IMR-90 (cell line): ENCODE results near the gene ATG4A. TPM values are rescaled to one million over a fixed set of nuclear protein-coding genes. Genes with fewer than 3 reads are reported as not detected.

Experiments
- ATAC-seq: fragments of 200-7000 bp; cut with Tn5 transposase; 2 replicates; pipeline ENCODE4 v1.9.1; 2020; ENCODE audit warnings: low read depth, mild to moderate bottlenecking, moderate library complexity
- BruUV-seq: library from RNA; stranded (reverse); fragments of 400-500 nt; replicated peaks from 2 replicates; lab custom pipeline; 2021; lab: Mats Ljungman, UMichigan
- CTCF ChIA-PET: fragments of 300-600 bp; formaldehyde crosslinking; extraction: SDS; loops from one replicate; lab custom pipeline; 2021; ENCODE audit warnings: antibody characterized with exemption; lab: Yijun Ruan, JAX
- POLR2A ChIA-PET: fragments of 300-600 bp; sonication (Branson Sonifier 250); formaldehyde crosslinking; loops from one replicate; lab custom pipeline; 2022; ENCODE audit warnings: antibody characterized with exemption; ENCODE audit not compliant: unreplicated experiment; lab: Charles Lee
- DNase-seq: peaks from one replicate; pipeline ENCODE4 v3.0.0; 2013
- H2AFZ ChIP-seq: replicated peaks from 2 replicates; pipeline ENCODE3; 2013; ENCODE audit warnings: low read length, mild to moderate bottlenecking; ENCODE audit not compliant: poor library complexity
- H2AK5ac ChIP-seq: 2 replicates; pipeline ENCODE4 v1.6.1; 2013; ENCODE audit warnings: low read depth, low read length, inconsistent platforms
- H2AK9ac ChIP-seq: replicated peaks from 2 replicates; pipeline ENCODE3; 2013; ENCODE audit warnings: mild to moderate bottlenecking, low read depth, low read length, moderate library complexity; ENCODE audit not compliant: poor library complexity
- H2BK120ac ChIP-seq: 2 replicates; pipeline ENCODE4 v1.6.1; 2013; ENCODE audit warnings: low read depth, low read length, inconsistent platforms
- H2BK15ac ChIP-seq: 3 replicates; pipeline ENCODE4 v1.6.1; 2013; ENCODE audit warnings: low read depth, low read length, inconsistent platforms
- H2BK20ac ChIP-seq: 2 replicates; pipeline ENCODE4 v1.6.1; 2013; ENCODE audit warnings: low read depth, mild to moderate bottlenecking, inconsistent platforms, low read length, moderate library complexity
- H2BK5ac ChIP-seq: 2 replicates; pipeline ENCODE4 v1.6.1; 2013; ENCODE audit warnings: mild to moderate bottlenecking, low read depth, low read length, inconsistent platforms; ENCODE audit not compliant: poor library complexity, severe bottlenecking
- H3K14ac ChIP-seq: replicated peaks from 2 replicates; pipeline ENCODE4 v1.6.1; 2013; ENCODE audit warnings: low read depth, low read length, inconsistent platforms
- H3K18ac ChIP-seq: 2 replicates; pipeline ENCODE4 v1.6.1; 2013; ENCODE audit warnings: low read depth, low read length, control low read depth
- H3K23ac ChIP-seq: 2 replicates; pipeline ENCODE4 v1.6.1; 2013; ENCODE audit warnings: low read depth, low read length, inconsistent platforms
- H3K27ac ChIP-seq: 2 replicates; pipeline ENCODE4 v1.5.1; 2013; ENCODE audit warnings: mild to moderate bottlenecking, control low read depth, low read length; ENCODE audit not compliant: insufficient read depth
- H3K27me3 ChIP-seq: 2 replicates; pipeline ENCODE4 v1.6.1; 2013; ENCODE audit warnings: low read length; ENCODE audit not compliant: control insufficient read depth, insufficient read depth
- H3K36me3 ChIP-seq: 2 replicates; pipeline ENCODE4 v1.6.1; 2013; ENCODE audit warnings: low read length, mixed read lengths; ENCODE audit not compliant: control insufficient read depth, insufficient read depth
- H3K4ac ChIP-seq: 2 replicates; pipeline ENCODE4 v1.6.1; 2013; ENCODE audit warnings: low read depth, low read length, inconsistent platforms
- H3K4me1 ChIP-seq: 2 replicates; pipeline ENCODE4 v1.6.1; 2013; ENCODE audit warnings: low read length, mixed read lengths; ENCODE audit not compliant: control insufficient read depth, insufficient read depth
- H3K4me2 ChIP-seq: 2 replicates; pipeline ENCODE4 v1.6.1; 2013; ENCODE audit warnings: low read depth, mild to moderate bottlenecking, control low read depth, low read length, moderate library complexity
- H3K4me3 ChIP-seq: 2 replicates; pipeline ENCODE4 v1.5.1; 2013; ENCODE audit warnings: low read depth, mild to moderate bottlenecking, control low read depth, low read length, moderate library complexity; ENCODE audit not compliant: insufficient read depth
- H3K56ac ChIP-seq: 2 replicates; pipeline ENCODE4 v1.6.1; 2013; ENCODE audit warnings: low read length, inconsistent platforms; ENCODE audit not compliant: insufficient read depth; ENCODE audit errors: extremely low read depth
- H3K79me1 ChIP-seq, 2 experiments: 2 replicates each; pipeline ENCODE4 v1.6.1; 2013; ENCODE audit warnings: low read length in 2 of 2, inconsistent platforms in 1 of 2, low read depth in 1 of 2
- H3K9ac ChIP-seq: 2 replicates; pipeline ENCODE4 v1.6.1; 2013; ENCODE audit warnings: low read depth, low read length, control low read depth
- H3K9me1 ChIP-seq: 2 replicates; pipeline ENCODE4 v1.6.1; 2013; ENCODE audit warnings: low read length, inconsistent platforms; ENCODE audit not compliant: insufficient read depth
- H3K9me3 ChIP-seq: 2 replicates; pipeline ENCODE4 v1.6.1; 2013; ENCODE audit warnings: low read length; ENCODE audit not compliant: control insufficient read depth, insufficient read depth
- H4K20me1 ChIP-seq: 2 replicates; pipeline ENCODE4 v1.6.1; 2013; ENCODE audit warnings: low read length, inconsistent platforms; ENCODE audit not compliant: insufficient read depth
- H4K5ac ChIP-seq: 2 replicates; pipeline ENCODE4 v1.6.1; 2013; ENCODE audit warnings: mild to moderate bottlenecking, low read depth, low read length, control low read depth
- H4K8ac ChIP-seq, 2 experiments: 2 replicates each; pipeline ENCODE4 v1.6.1; 2013; ENCODE audit warnings: low read depth in 2 of 2, low read length in 2 of 2, control low read depth in 1 of 2, inconsistent platforms in 1 of 2
- H4K91ac ChIP-seq: 2 replicates; pipeline ENCODE4 v1.6.1; 2013; ENCODE audit warnings: low read depth, low read length, inconsistent platforms; ENCODE audit not compliant: insufficient read depth
- CHD1 ChIP-seq: IDR thresholded peaks from 2 replicates; pipeline ENCODE4 v1.6.1; 2012; ENCODE audit warnings: low read depth, low read length, improper control_type of control experiment
- MAFK ChIP-seq: IDR thresholded peaks from 2 replicates; pipeline ENCODE4 v1.6.1; 2012; ENCODE audit warnings: low read depth, low read length, improper control_type of control experiment
- NFE2L2 ChIP-seq: fragments of 150-350 bp; IDR thresholded peaks from 2 replicates; pipeline ENCODE4 v1.6.1; 2016; ENCODE audit warnings: low read depth, mild to moderate bottlenecking, low read length
- WGBS, 2 experiments: methylation state at CpG; one replicate each; pipeline versions ENCODE4 v1.1.5 to v1.1.7; 2013; ENCODE audit warnings: missing lambda C conversion rate in 2 of 2; ENCODE audit not compliant: insufficient read length in 1 of 2; ENCODE audit errors: extremely low coverage in 2 of 2; 5-methylcytosine and 5-hydroxymethylcytosine counted together
- dilution Hi-C: fragments of 300-500 bp; cut with HindIII; formaldehyde crosslinking; loops from one replicate; pipeline ENCODE4 v1.14.3; 2018; ENCODE audit warnings: low sequenced_read_pairs; ENCODE audit not compliant: unreplicated experiment
- in situ Hi-C: fragments of 300-500 bp; cut with MboI; formaldehyde crosslinking; loops from 3 replicates; pipeline ENCODE4 v1.14.3; 2019; ENCODE audit warnings: low sequenced_read_pairs, inconsistent platforms, mixed read lengths
- intact Hi-C: fragments of 100-400 bp; cut with micrococcal nuclease; formaldehyde crosslinking; loops from 2 replicates; pipeline ENCODE4 v1.10.0; 2022
- polyA plus RNA-seq, 3 experiments: library from polyadenylated mRNA; depleted of rRNA; stranded (reverse); fragments of >200 nt; gene quantifications; 2 replicates each; pipeline ENCODE4 v1.2.3, GENCODE V29; 2012; ENCODE audit warnings: low replicate concordance in 1 of 3
- total RNA-seq: library from RNA; depleted of rRNA; stranded (reverse); fragments of >200 nt; gene quantifications from 2 replicates; pipeline ENCODE4 v1.2.3, GENCODE V29; 2012

Gene ATG4A
- total and polyA plus RNA-seq, 2 of the 4 experiments (the other 2 are of a cell fraction): 8.2 to 14.7 TPM

DNA sequence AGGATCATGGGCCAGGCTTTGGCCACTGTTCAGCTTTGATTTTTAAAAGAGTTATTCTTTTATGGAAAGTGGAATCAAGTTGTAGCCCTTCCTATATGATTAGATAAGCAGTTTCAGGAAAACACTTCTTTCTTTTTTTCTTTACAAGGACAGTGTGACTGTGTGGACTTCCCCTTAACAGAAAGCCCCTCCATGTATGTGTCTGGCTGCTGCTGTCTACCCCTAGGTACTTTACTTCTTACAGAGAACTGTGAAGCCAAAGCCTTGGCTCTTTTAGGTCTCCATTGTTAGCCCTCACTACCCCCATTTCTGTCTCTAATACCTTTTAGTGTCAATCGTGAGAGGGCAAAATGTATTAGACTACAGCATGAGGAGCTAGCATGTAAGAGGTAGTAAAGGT is 27.6 kb upstream of the ATG4A start:
- intact Hi-C loops: no loop called here
- no peak overlapping the region for H2BK5ac ChIP-seq
- no peaks in the 10 kb centered on the region for H3K79me1 ChIP-seq
- H3K36me3 ChIP-seq: no peaks in the 10 kb centered on the region
- no peak overlapping the region for H3K18ac ChIP-seq
- DNase-seq: no peak
- no peak overlapping the region for H2BK120ac ChIP-seq
- H3K23ac ChIP-seq: no peak overlapping the region
- no peak overlapping the region for H3K4ac ChIP-seq
- H3K9me3 ChIP-seq: no peaks in the 10 kb centered on the region
- no peak for ATAC-seq
- peaks cover 49% of the 10 kb centered on the region for H3K27me3 ChIP-seq
- no peaks in the 10 kb centered on the region for H3K4me1 ChIP-seq
- no peak overlapping the region for H4K8ac ChIP-seq
- no peak overlapping the region for H3K56ac ChIP-seq
- POLR2A ChIA-PET: no interaction called here
- no peak overlapping the region for H2AK9ac ChIP-seq
- TF ChIP-seq MAFK (no peak), CHD1 (no peak), NFE2L2 (no peak)
- no peak overlapping the region for H2AK5ac ChIP-seq
- H3K9ac ChIP-seq: no peak overlapping the region
- no peak overlapping the region for H4K5ac ChIP-seq
- H3K4me3 ChIP-seq: no peak overlapping the region
- no peak overlapping the region for H2BK20ac ChIP-seq
- BruUV-seq: no TSS peak
- no peak overlapping the region for H3K27ac ChIP-seq
- WGBS, 2 experiments: no CpG with 5 or more reads among the region's 1 CpG
- H3K14ac ChIP-seq: no peak overlapping the region
- dilution Hi-C loops: no loop called here
- H4K20me1 ChIP-seq: no peaks in the 10 kb centered on the region
- in situ Hi-C loops: no loop called here
- CTCF ChIA-PET: no interaction called here
- H2AFZ ChIP-seq: no peak overlapping the region
- no peak overlapping the region for H4K91ac ChIP-seq
- H3K4me2 ChIP-seq: no peak overlapping the region
- H3K9me1 ChIP-seq: no peaks in the 10 kb centered on the region; the same call in 1 of the 2 replicates
- H2BK15ac ChIP-seq: no peak overlapping the region
